ENCODE measurements around the gene TSHR.
"Not testable (repeated sequence)": the region's sequence is repeated elsewhere in the genome, so short reads cannot be mapped to it uniquely, and the experiment has no call there.

Gene TSHR

DNA sequence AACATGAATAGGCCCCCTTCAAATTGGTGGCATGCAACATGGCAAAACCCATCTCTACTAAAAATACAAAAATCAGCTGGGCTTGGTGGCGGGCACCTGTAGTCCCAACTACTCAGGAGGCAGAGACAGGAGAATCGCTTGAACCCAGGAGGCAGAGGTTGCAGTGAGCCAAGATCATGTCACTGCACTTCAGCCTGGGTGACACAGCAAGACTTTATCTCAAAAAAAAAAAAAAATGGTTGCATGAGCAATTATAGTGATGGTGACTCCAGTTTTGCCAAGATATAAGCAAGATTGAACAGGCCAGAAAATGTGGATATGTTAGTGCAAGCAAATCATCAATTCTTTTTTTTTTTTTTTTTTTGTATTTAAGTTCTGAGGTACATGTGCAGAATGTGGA, 63.7 kb downstream of the TSHR start:
- H3K27ac ChIP-seq (ENCODE audit: low read depth, low read length); H3K4me2 ChIP-seq (ENCODE audit: low read length); DNase-seq; H3K4me3 ChIP-seq (ENCODE audit: low read length); H3K18ac ChIP-seq (ENCODE audit: low read length); H3K27me3 ChIP-seq (ENCODE audit: insufficient read depth, low read length, poor library complexity); H4K8ac ChIP-seq (ENCODE audit: low read depth, low read length); H4K5ac ChIP-seq (ENCODE audit: low read length); H2BK15ac ChIP-seq (replicated peaks; ENCODE audit: low read depth); H3K9ac ChIP-seq (ENCODE audit: low read length); H2BK120ac ChIP-seq (ENCODE audit: low read depth, low read length); H2AK5ac ChIP-seq (ENCODE audit: low read length); H3K79me1 ChIP-seq (ENCODE audit: low read length); H3K4me1 ChIP-seq (ENCODE audit: control insufficient read depth, low read depth, low read length); H3K23ac ChIP-seq (ENCODE audit: low read length); H3K79me2 ChIP-seq (ENCODE audit: control insufficient read depth, insufficient read depth, low read length); H3K4ac ChIP-seq (ENCODE audit: low read depth, low read length); H2BK5ac ChIP-seq (ENCODE audit: low read length); H3K36me3 ChIP-seq (ENCODE audit: control insufficient read depth, insufficient read depth, low read length); H3K56ac ChIP-seq (ENCODE audit: low read length): not testable (repeated sequence)
- WGBS (ENCODE audit: extremely low coverage, insufficient coverage, low lambda C conversion rate): no CpG with 5 or more reads among the region's 2 CpGs

- Histone ChIP-seq H3K36me3 (ENCODE audit: control insufficient read depth, insufficient read depth, low read length) (no peaks in the 10 kb centered on the region), H3K23ac (ENCODE audit: low read length) (no peak overlapping the region), H3K18ac (ENCODE audit: low read length) (no peak overlapping the region), H3K4ac (ENCODE audit: low read depth, low read length) (no peak overlapping the region), H3K4me2 (ENCODE audit: low read length) (no peak overlapping the region), H3K56ac (ENCODE audit: low read length) (no peak overlapping the region), H2BK5ac (ENCODE audit: low read length) (no peak overlapping the region), H2BK15ac (replicated peaks; ENCODE audit: low read depth) (no peak overlapping the region), H2AK5ac (ENCODE audit: low read length) (no peak overlapping the region), H3K9ac (ENCODE audit: low read length) (no peak overlapping the region), H3K4me1 (ENCODE audit: control insufficient read depth, low read depth, low read length) (no peaks in the 10 kb centered on the region), H4K5ac (ENCODE audit: low read length) (no peak overlapping the region), H3K27me3 (ENCODE audit: insufficient read depth, low read length, poor library complexity) (no peaks in the 10 kb centered on the region), H3K79me1 (ENCODE audit: low read length) (no peaks in the 10 kb centered on the region), H4K8ac (ENCODE audit: low read depth, low read length) (no peak overlapping the region), H3K4me3 (ENCODE audit: low read length) (no peak overlapping the region), H3K27ac (ENCODE audit: low read depth, low read length) (no peak overlapping the region), H2BK120ac (ENCODE audit: low read depth, low read length) (no peak overlapping the region), H3K79me2 (ENCODE audit: control insufficient read depth, insufficient read depth, low read length) (no peaks in the 10 kb centered on the region)
- DNase-seq: no peak
These were observed 67.8 kb downstream of the TSHR start for GRCh38 chr14:81023095-81023710.

DNA sequence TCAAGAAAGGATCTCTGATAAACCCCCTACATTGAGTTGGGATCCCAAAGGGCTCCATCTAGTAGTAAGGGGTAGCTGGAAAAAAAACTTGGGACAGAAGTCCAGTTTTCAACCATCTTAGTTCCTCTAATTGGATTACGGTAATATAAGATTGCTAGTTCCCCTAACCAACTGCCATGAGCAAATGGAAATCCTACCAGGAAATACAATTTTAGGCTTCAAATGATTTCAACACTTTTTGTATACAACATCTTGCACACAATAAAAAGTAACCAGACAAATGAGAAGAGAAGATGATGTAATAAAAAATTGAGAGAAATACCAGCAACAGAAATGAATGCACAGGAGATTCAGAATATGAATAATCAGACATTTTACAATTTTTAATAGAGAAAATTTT, 73.0 kb downstream of the TSHR start:
- WGBS (ENCODE audit: extremely low coverage, insufficient coverage, low lambda C conversion rate): no CpG with 5 or more reads among the region's 1 CpG
- H2BK120ac ChIP-seq (ENCODE audit: low read depth, low read length): no peak overlapping the region

DNA sequence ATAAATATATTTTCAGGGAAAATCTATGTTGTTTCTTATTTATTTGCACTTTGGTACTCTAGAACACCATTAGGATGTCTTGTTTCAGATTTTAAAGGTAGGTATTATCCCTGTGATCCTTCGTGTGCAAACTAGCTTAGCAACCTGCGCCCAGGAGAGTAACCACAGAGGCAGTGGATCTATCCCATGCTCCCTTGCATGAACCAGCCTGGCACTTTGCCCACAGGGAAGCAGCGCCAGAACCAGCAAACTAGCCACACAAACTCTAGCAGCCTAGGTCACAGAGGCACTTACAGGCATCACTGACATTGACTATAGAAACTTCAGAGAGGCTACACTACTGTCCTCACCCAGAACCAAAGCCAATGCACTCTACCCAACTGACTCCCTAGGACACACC, 76.1 kb downstream of the TSHR start:
- no peak overlapping the region for H3K4ac ChIP-seq (ENCODE audit: low read depth, low read length)
- no peak overlapping the region for H2BK5ac ChIP-seq (ENCODE audit: low read length)
- no peak overlapping the region for H3K9ac ChIP-seq (ENCODE audit: low read length)
- H3K27me3 ChIP-seq (ENCODE audit: insufficient read depth, low read length, poor library complexity): no peaks in the 10 kb centered on the region
- H3K79me2 ChIP-seq (ENCODE audit: control insufficient read depth, insufficient read depth, low read length): no peaks in the 10 kb centered on the region
- no peaks in the 10 kb centered on the region for H3K36me3 ChIP-seq (ENCODE audit: control insufficient read depth, insufficient read depth, low read length)
- H3K4me1 ChIP-seq (ENCODE audit: control insufficient read depth, low read depth, low read length): no peaks in the 10 kb centered on the region
- no peak overlapping the region for H3K4me3 ChIP-seq (ENCODE audit: low read length)
- H3K79me1 ChIP-seq (ENCODE audit: low read length): no peaks in the 10 kb centered on the region
- H2BK120ac ChIP-seq (ENCODE audit: low read depth, low read length): no peak overlapping the region
- H3K18ac ChIP-seq (ENCODE audit: low read length): no peak overlapping the region
- H4K5ac ChIP-seq (ENCODE audit: low read length): no peak overlapping the region
- no peak overlapping the region for H3K4me2 ChIP-seq (ENCODE audit: low read length)
- H2BK15ac ChIP-seq (replicated peaks; ENCODE audit: low read depth): no peak overlapping the region
- no peak overlapping the region for H4K8ac ChIP-seq (ENCODE audit: low read depth, low read length)
- DNase-seq: no peak
- WGBS (ENCODE audit: extremely low coverage, insufficient coverage, low lambda C conversion rate): no CpG with 5 or more reads among the region's 3 CpGs
- no peak overlapping the region for H3K23ac ChIP-seq (ENCODE audit: low read length)
- no peak overlapping the region for H2AK5ac ChIP-seq (ENCODE audit: low read length)
- no peak overlapping the region for H3K27ac ChIP-seq (ENCODE audit: low read depth, low read length)
- no peak overlapping the region for H3K56ac ChIP-seq (ENCODE audit: low read length)

More for the DNA sequence above, 73.0 kb downstream of the TSHR start:
- H3K79me1 ChIP-seq (ENCODE audit: low read length): no peaks in the 10 kb centered on the region
- no peak for DNase-seq
- no peak overlapping the region for H3K4me2 ChIP-seq (ENCODE audit: low read length)
- no peaks in the 10 kb centered on the region for H3K36me3 ChIP-seq (ENCODE audit: control insufficient read depth, insufficient read depth, low read length)
- no peak overlapping the region for H3K56ac ChIP-seq (ENCODE audit: low read length)
- no peak overlapping the region for H4K8ac ChIP-seq (ENCODE audit: low read depth, low read length)
- no peak overlapping the region for H4K5ac ChIP-seq (ENCODE audit: low read length)
- H3K4ac ChIP-seq (ENCODE audit: low read depth, low read length): no peak overlapping the region
- H3K79me2 ChIP-seq (ENCODE audit: control insufficient read depth, insufficient read depth, low read length): no peaks in the 10 kb centered on the region
- no peak overlapping the region for H3K18ac ChIP-seq (ENCODE audit: low read length)
- no peak overlapping the region for H2BK15ac ChIP-seq (replicated peaks; ENCODE audit: low read depth)
- no peak overlapping the region for H2AK5ac ChIP-seq (ENCODE audit: low read length)
- H2BK5ac ChIP-seq (ENCODE audit: low read length): no peak overlapping the region
- no peaks in the 10 kb centered on the region for H3K4me1 ChIP-seq (ENCODE audit: control insufficient read depth, low read depth, low read length)
- no peaks in the 10 kb centered on the region for H3K27me3 ChIP-seq (ENCODE audit: insufficient read depth, low read length, poor library complexity)
- no peak overlapping the region for H3K27ac ChIP-seq (ENCODE audit: low read depth, low read length)
- no peak overlapping the region for H3K4me3 ChIP-seq (ENCODE audit: low read length)
- no peak overlapping the region for H3K9ac ChIP-seq (ENCODE audit: low read length)
- H3K23ac ChIP-seq (ENCODE audit: low read length): no peak overlapping the region

GRCh38 chr14:81033698-81034240, 78.3 kb downstream of the TSHR start:
- H4K8ac ChIP-seq (ENCODE audit: low read depth, low read length): no peak overlapping the region
- H3K4ac ChIP-seq (ENCODE audit: low read depth, low read length): no peak overlapping the region
- no peak for DNase-seq
- no peaks in the 10 kb centered on the region for H3K4me1 ChIP-seq (ENCODE audit: control insufficient read depth, low read depth, low read length)
- no CpG with 5 or more reads among the region's 1 CpG for WGBS (ENCODE audit: extremely low coverage, insufficient coverage, low lambda C conversion rate)
- no peak overlapping the region for H3K27ac ChIP-seq (ENCODE audit: low read depth, low read length)
- no peak overlapping the region for H3K56ac ChIP-seq (ENCODE audit: low read length)
- H2BK120ac ChIP-seq (ENCODE audit: low read depth, low read length): no peak overlapping the region
- no peak overlapping the region for H2BK5ac ChIP-seq (ENCODE audit: low read length)
- H2BK15ac ChIP-seq (replicated peaks; ENCODE audit: low read depth): no peak overlapping the region
- no peaks in the 10 kb centered on the region for H3K36me3 ChIP-seq (ENCODE audit: control insufficient read depth, insufficient read depth, low read length)
- H3K23ac ChIP-seq (ENCODE audit: low read length): no peak overlapping the region
- H3K27me3 ChIP-seq (ENCODE audit: insufficient read depth, low read length, poor library complexity): no peaks in the 10 kb centered on the region
- no peak overlapping the region for H2AK5ac ChIP-seq (ENCODE audit: low read length)
- H3K4me2 ChIP-seq (ENCODE audit: low read length): no peak overlapping the region
- no peak overlapping the region for H3K4me3 ChIP-seq (ENCODE audit: low read length)
- no peaks in the 10 kb centered on the region for H3K79me2 ChIP-seq (ENCODE audit: control insufficient read depth, insufficient read depth, low read length)
- no peak overlapping the region for H3K9ac ChIP-seq (ENCODE audit: low read length)
- no peak overlapping the region for H3K18ac ChIP-seq (ENCODE audit: low read length)
- H4K5ac ChIP-seq (ENCODE audit: low read length): no peak overlapping the region
- H3K79me1 ChIP-seq (ENCODE audit: low read length): no peaks in the 10 kb centered on the region

GRCh38 chr14:81042438-81042837, 87.0 kb downstream of the TSHR start:
- Histone ChIP-seq H3K79me2 (ENCODE audit: control insufficient read depth, insufficient read depth, low read length) (no peaks in the 10 kb centered on the region), H3K27me3 (ENCODE audit: insufficient read depth, low read length, poor library complexity) (no peaks in the 10 kb centered on the region), H4K5ac (ENCODE audit: low read length) (no peak overlapping the region), H2BK120ac (ENCODE audit: low read depth, low read length) (no peak overlapping the region), H3K4me3 (ENCODE audit: low read length) (no peak overlapping the region), H3K18ac (ENCODE audit: low read length) (no peak overlapping the region), H3K4me2 (ENCODE audit: low read length) (no peak overlapping the region), H3K56ac (ENCODE audit: low read length) (no peak overlapping the region), H3K4ac (ENCODE audit: low read depth, low read length) (no peak overlapping the region), H3K27ac (ENCODE audit: low read depth, low read length) (no peak overlapping the region), H3K4me1 (ENCODE audit: control insufficient read depth, low read depth, low read length) (no peaks in the 10 kb centered on the region), H2BK15ac (replicated peaks; ENCODE audit: low read depth) (no peak overlapping the region), H3K79me1 (ENCODE audit: low read length) (no peaks in the 10 kb centered on the region), H2AK5ac (ENCODE audit: low read length) (no peak overlapping the region), H3K36me3 (ENCODE audit: control insufficient read depth, insufficient read depth, low read length) (no peaks in the 10 kb centered on the region), H3K9ac (ENCODE audit: low read length) (no peak overlapping the region), H4K8ac (ENCODE audit: low read depth, low read length) (no peak overlapping the region), H3K23ac (ENCODE audit: low read length) (no peak overlapping the region), H2BK5ac (ENCODE audit: low read length) (no peak overlapping the region)
- WGBS (ENCODE audit: extremely low coverage, insufficient coverage, low lambda C conversion rate): no CpG with 5 or more reads among the region's 1 CpG
- no peak for DNase-seq

All from mesendoderm (in vitro differentiated cells).